Omental fat pad (tissue), 4 donors: Measurements from ENCODE around the gene SIRPG. TPM values are rescaled to one million over a fixed set of nuclear protein-coding genes. Genes with fewer than 3 reads are reported as not detected.

Source experiments
- ATAC-seq: fragments of 150-250 bp; one replicate; pipeline ENCODE4 v1.9.1; 2016; ENCODE audit warnings: mild to moderate bottlenecking, moderate library complexity; ENCODE audit not compliant: low FRiP score
- DNase-seq: peaks from one replicate; pipeline ENCODE4 v3.0.0-alpha.2; 2019; ENCODE audit warnings: low spot score
- CTCF ChIP-seq, 3 donors: fragments of 450-650 bp; IDR thresholded peaks; one replicate each; pipeline ENCODE4 v1.5.1; 2016 to 2017; ENCODE audit warnings: antibody characterized with exemption in 3 of 3, mild to moderate bottlenecking in 3 of 3, moderate library complexity in 2 of 3
- total RNA-seq, 4 donors: library from RNA; depleted of rRNA; stranded (reverse); fragments of >200 nt; gene quantifications; one replicate each; pipeline ENCODE4 v1.1.0, GENCODE V29; 2016

SIRPG gene
- total RNA-seq, 4 donors from 2014 or later, result not detected

GRCh38 chr20:1630186-1630585, 27.4 kb downstream of the SIRPG start:
- no peak for TF ChIP-seq CTCF (IDR thresholded peaks at IDR 0.05)
- no peak for ATAC-seq
- no peak for DNase-seq

DNA sequence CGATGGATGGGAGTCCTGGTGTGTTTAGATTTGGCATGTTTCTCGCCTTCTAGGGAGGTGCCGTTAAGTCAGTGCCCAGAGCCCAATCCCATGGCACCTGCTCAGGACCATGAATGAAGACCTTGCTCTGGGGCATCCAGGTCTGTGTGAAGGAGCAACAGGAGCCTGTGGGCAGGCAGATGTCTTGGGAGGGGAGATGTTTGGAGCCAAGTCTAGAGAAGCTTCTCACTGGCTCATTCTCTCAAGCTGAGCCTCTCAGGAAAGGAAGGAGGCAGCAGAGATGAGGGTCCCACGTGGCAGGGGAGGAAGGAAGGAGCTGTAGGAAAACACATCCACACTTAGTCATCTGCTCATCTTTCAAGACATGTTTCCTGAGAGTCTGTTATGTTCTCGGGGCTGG, 28.3 kb downstream of the SIRPG start:
- no peak for TF ChIP-seq CTCF (IDR thresholded peaks at IDR 0.05)
- ATAC-seq (no peak), DNase-seq (no peak)

- no peak for TF ChIP-seq CTCF (IDR thresholded peaks at IDR 0.05)
- ATAC-seq, result no peak
- no peak for DNase-seq
Observed at GRCh38 chr20:1628621-1629020, 29.0 kb downstream of the SIRPG start.

GRCh38 chr20:1627200-1627550, 30.4 kb downstream of the SIRPG start:
- ATAC-seq, result no peak
- no peak for DNase-seq
- no peak for TF ChIP-seq CTCF (IDR thresholded peaks at IDR 0.05)

- no peak for TF ChIP-seq CTCF (IDR thresholded peaks at IDR 0.05)
- ATAC-seq, result no peak
- DNase-seq, result no peak
Observed at GRCh38 chr20:1626528-1627199, 30.9 kb downstream of the SIRPG start.

DNA sequence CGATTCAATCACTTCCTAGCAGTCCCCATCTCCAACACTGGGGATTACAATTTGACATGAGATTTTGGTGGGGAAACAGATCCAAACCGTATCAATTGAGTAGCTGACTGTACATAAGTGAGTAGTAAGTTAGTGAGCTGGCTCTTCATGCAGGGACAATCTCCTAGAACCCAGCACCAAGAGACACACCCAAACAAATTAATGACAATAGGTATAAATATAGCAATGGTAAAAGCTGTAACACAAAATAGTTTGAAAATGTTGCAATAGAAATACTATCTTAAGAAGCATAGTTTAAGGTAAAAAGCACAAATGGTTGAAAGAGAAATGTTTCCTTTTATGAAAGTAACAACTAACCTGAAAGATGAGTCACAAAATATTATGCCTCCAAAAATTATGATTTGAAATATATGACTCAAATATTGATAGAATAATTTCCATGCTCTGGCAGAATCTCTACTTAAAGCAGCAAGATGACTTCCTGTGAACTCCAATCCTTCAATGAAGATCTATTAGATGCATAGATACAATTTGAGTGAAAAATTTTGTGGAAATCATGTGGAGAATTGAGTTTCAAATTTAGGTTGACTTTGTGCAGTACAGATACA, 32.4 kb downstream of the SIRPG start:
- ATAC-seq (no peak), DNase-seq (no peak)
- TF ChIP-seq CTCF (IDR thresholded peaks at IDR 0.05), result no peak
